Transverse colon (tissue), 4 donors: Measurements from ENCODE around the gene POLD1. TPM values are rescaled to one million over a fixed set of nuclear protein-coding genes. Genes with fewer than 3 reads are reported as not detected.

Experiments
- DNase-seq: peaks from one replicate; pipeline ENCODE4 v3.0.0-alpha.2; 2019
- H3K27ac ChIP-seq, 4 donors: fragments of 200-600 bp; sonication (generic); 2 replicates each; pipeline ENCODE4 v1.5.1; 2016 to 2018; ENCODE audit warnings: inconsistent platforms in 4 of 4
- H3K27me3 ChIP-seq: fragments of 200-600 bp; sonication (generic); 2 replicates; pipeline ENCODE4 v1.5.1; 2017; ENCODE audit warnings: inconsistent platforms
- H3K36me3 ChIP-seq, 4 donors: fragments of 200-600 bp; sonication (generic); 2 replicates each; pipeline ENCODE4 v1.5.1; 2017 to 2019; ENCODE audit warnings: inconsistent platforms in 4 of 4
- H3K4me1 ChIP-seq, 4 donors: fragments of 200-600 bp; sonication (generic); 2 replicates each; pipeline ENCODE4 v1.5.1; 2017 to 2020; ENCODE audit warnings: inconsistent platforms in 4 of 4
- H3K4me3 ChIP-seq, 4 donors: fragments of 200-600 bp; sonication (generic); 1 replicate in 1 of 4; 2 replicates in 3 of 4; pipeline versions ENCODE4 v1.5.1 to v1.6.1; 2017 to 2019; ENCODE audit warnings: inconsistent platforms in 4 of 4
- H3K9me3 ChIP-seq, 2 donors: fragments of 200-600 bp; sonication (generic); 2 replicates each; pipeline ENCODE4 v1.5.1; 2017 to 2019; ENCODE audit warnings: inconsistent platforms in 2 of 2
- EP300 ChIP-seq: sonication (generic); formaldehyde crosslinking; IDR thresholded peaks from one replicate; pipeline ENCODE4 v1.6.1; 2017; ENCODE audit warnings: antibody characterized with exemption, low read depth
- POLR2A ChIP-seq: fragments of 450-650 bp; IDR thresholded peaks from one replicate; pipeline ENCODE4 v1.6.1; 2016; ENCODE audit warnings: antibody characterized with exemption, mild to moderate bottlenecking, moderate library complexity
- POLR2AphosphoS5 ChIP-seq, 3 donors: sonication (generic); formaldehyde crosslinking; IDR thresholded peaks; one replicate each; pipeline ENCODE4 v1.6.1; 2016; ENCODE audit warnings: antibody characterized with exemption in 3 of 3
- WGBS, 2 donors: methylation state at CpG; one replicate each; pipeline ENCODE4 v1.1.5; 2018; ENCODE audit warnings: low coverage in 1 of 2; 5-methylcytosine and 5-hydroxymethylcytosine counted together
- in situ Hi-C, 4 donors: fragments of 200-750 bp; cut with MboI; loops; one replicate each; pipeline versions ENCODE4 v1.15.0 to v1.15.1; 2017; ENCODE audit warnings: low sequenced_read_pairs in 3 of 4, low pct_ligation_motif_present in 1 of 4, low pct_unique_long_range_greater_than_20kb in 1 of 4
- intact Hi-C: fragments of 100-400 bp; cut with DNase I; formaldehyde crosslinking; loops from one replicate; pipeline ENCODE4 v1.15.1; 2023; ENCODE audit warnings: low total_unique reads
- total RNA-seq, 4 donors: library from RNA; depleted of rRNA; stranded (reverse); fragments of >200 nt; gene quantifications; one replicate each; pipeline ENCODE4 v1.1.0, GENCODE V29; 2016
- TF ChIP-seq, protein P1 (sequence below), 5 experiments: fragments of 200-600 bp in 3 of 5; fragments of 450-650 bp in 2 of 5; sonication (generic) in 3 of 5; IDR thresholded peaks; 1 replicate in 2 of 5; 2 replicates in 3 of 5; pipeline ENCODE4 v1.5.1; 2016 to 2017; ENCODE audit warnings: antibody characterized with exemption in 5 of 5, inconsistent platforms in 3 of 5, mild to moderate bottlenecking in 2 of 5, moderate library complexity in 1 of 5

The POLD1 gene
- total RNA-seq, 4 donors from 2014 or later = 14.6 to 59.1 (median 25.9) TPM

GRCh38 chr19:50409347-50409746, 25.2 kb downstream of the POLD1 start:
- TF ChIP-seq EP300 (no peak), POLR2A (no peak), POLR2AphosphoS5 (IDR thresholded peaks at IDR 0.05) (no peak)
- TF ChIP-seq, protein P1, sequence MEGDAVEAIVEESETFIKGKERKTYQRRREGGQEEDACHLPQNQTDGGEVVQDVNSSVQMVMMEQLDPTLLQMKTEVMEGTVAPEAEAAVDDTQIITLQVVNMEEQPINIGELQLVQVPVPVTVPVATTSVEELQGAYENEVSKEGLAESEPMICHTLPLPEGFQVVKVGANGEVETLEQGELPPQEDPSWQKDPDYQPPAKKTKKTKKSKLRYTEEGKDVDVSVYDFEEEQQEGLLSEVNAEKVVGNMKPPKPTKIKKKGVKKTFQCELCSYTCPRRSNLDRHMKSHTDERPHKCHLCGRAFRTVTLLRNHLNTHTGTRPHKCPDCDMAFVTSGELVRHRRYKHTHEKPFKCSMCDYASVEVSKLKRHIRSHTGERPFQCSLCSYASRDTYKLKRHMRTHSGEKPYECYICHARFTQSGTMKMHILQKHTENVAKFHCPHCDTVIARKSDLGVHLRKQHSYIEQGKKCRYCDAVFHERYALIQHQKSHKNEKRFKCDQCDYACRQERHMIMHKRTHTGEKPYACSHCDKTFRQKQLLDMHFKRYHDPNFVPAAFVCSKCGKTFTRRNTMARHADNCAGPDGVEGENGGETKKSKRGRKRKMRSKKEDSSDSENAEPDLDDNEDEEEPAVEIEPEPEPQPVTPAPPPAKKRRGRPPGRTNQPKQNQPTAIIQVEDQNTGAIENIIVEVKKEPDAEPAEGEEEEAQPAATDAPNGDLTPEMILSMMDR (IDR thresholded peaks at IDR 0.05) = no peak
- no peaks in the 10 kb centered on the region for H3K9me3 ChIP-seq
- intact Hi-C loops = no loop called here
- no peaks in the 10 kb centered on the region for H3K27me3 ChIP-seq
- DNase-seq = no peak
- H3K27ac ChIP-seq = peak overlapping the region in 1 of 4 donors; percentile 80
- in situ Hi-C loops = no loop called here
- peaks cover 0 to 17% (median 7%) of the 10 kb centered on the region in 4 donors for H3K4me1 ChIP-seq
- no peaks in the 10 kb centered on the region for H3K36me3 ChIP-seq
- 96% methylated on average over 13 of the region's 17 CpGs; no CpG with 5 or more reads in 1 of the 2 donors for WGBS, 2 donors
- H3K4me3 ChIP-seq = no peak overlapping the region

GRCh38 chr19:50410109-50410508, 26.0 kb downstream of the POLD1 start:
- TF ChIP-seq POLR2A (no peak), EP300 (no peak), POLR2AphosphoS5 (IDR thresholded peaks at IDR 0.05) (no peak)
- TF ChIP-seq, protein P1 (IDR thresholded peaks at IDR 0.05) = no peak
- H3K4me1 ChIP-seq = peaks cover 3 to 24% (median 7%) of the 10 kb centered on the region in 4 donors
- WGBS, 2 donors = 78% methylated on average over 10 of the region's 10 CpGs; no CpG with 5 or more reads in 1 of the 2 donors
- no peaks in the 10 kb centered on the region for H3K27me3 ChIP-seq
- H3K4me3 ChIP-seq = no peak overlapping the region
- intact Hi-C loops = no loop called here
- in situ Hi-C loops = no loop called here
- H3K9me3 ChIP-seq = no peaks in the 10 kb centered on the region
- H3K27ac ChIP-seq = peak overlapping the region; percentile 58 to 80 (median 64)
- no peaks in the 10 kb centered on the region for H3K36me3 ChIP-seq
- DNase-seq = no peak

GRCh38 chr19:50412419-50412818, 28.3 kb downstream of the POLD1 start:
- intact Hi-C loops (no loop called here), in situ Hi-C loops (no loop called here)
- Histone ChIP-seq H3K9me3 (no peaks in the 10 kb centered on the region), H3K36me3 (no peaks in the 10 kb centered on the region), H3K27ac (no peak overlapping the region), H3K4me1 (peaks cover 3 to 42% (median 18%) of the 10 kb centered on the region in 4 donors), H3K27me3 (peaks cover 8% of the 10 kb centered on the region), H3K4me3 (no peak overlapping the region)
- WGBS, 2 donors = 91 to 100% methylated on average over 2 of the region's 2 CpGs
- DNase-seq = no peak
- TF ChIP-seq POLR2AphosphoS5 (IDR thresholded peaks at IDR 0.05) = no peak
- TF ChIP-seq POLR2A = no peak
- TF ChIP-seq EP300 = no peak
- TF ChIP-seq, protein P1 (IDR thresholded peaks at IDR 0.05) = no peak

DNA sequence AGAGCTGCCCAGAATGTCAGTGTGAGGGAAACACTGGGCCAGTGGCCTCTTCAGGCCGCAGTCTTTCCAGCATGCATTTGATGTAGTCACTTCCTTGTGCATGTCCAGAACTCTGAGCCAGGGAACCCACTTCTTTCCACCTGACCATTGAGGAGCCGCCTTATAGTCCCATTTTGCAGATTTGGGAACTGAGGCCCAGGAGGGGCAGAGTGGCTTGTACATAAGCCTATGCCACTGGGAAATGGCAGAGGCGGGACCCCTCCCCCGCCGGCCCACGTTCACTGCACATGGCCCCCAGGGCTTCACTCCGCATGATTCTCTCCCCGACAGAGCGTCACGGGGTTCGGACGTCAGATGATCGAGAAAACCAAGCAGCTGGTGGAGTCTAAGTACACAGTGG, 28.9 kb downstream of the POLD1 start:
- DNase-seq = no peak
- H3K4me1 ChIP-seq = peaks cover 3 to 48% (median 24%) of the 10 kb centered on the region in 4 donors
- in situ Hi-C loops = no loop called here
- no peak overlapping the region for H3K27ac ChIP-seq
- H3K27me3 ChIP-seq = peaks cover 15% of the 10 kb centered on the region
- H3K4me3 ChIP-seq = no peak overlapping the region
- no peaks in the 10 kb centered on the region for H3K36me3 ChIP-seq
- TF ChIP-seq, protein P1 (IDR thresholded peaks at IDR 0.05) = no peak
- TF ChIP-seq EP300 (no peak), POLR2AphosphoS5 (IDR thresholded peaks at IDR 0.05) (no peak), POLR2A (no peak)
- intact Hi-C loops = no loop called here
- WGBS, 2 donors = 94% methylated on average over 13 of the region's 13 CpGs; no CpG with 5 or more reads in 1 of the 2 donors
- H3K9me3 ChIP-seq = no peaks in the 10 kb centered on the region
